Measurements from ENCODE around the gene MYLK. TPM values are rescaled to one million over a fixed set of nuclear protein-coding genes. Genes with fewer than 3 reads are reported as not detected.

The MYLK gene
- total and polyA plus RNA-seq, 9 donors = 50.2 to 645 (median 205) TPM

- no peak for DNase-seq
- Histone ChIP-seq H3K27ac (no peak overlapping the region), H3K36me3 (no peaks in the 10 kb centered on the region), H3K4me1 (ENCODE audit: insufficient read depth) (no peaks in the 10 kb centered on the region), H3K4me3 (no peak overlapping the region), H3K27me3 (no peaks in the 10 kb centered on the region), H3K9me3 (no peaks in the 10 kb centered on the region)
- TF ChIP-seq EP300 (IDR thresholded peaks at IDR 0.05) (no peak), POLR2A (IDR thresholded peaks at IDR 0.05) (no peak)
- TF ChIP-seq, protein P1, sequence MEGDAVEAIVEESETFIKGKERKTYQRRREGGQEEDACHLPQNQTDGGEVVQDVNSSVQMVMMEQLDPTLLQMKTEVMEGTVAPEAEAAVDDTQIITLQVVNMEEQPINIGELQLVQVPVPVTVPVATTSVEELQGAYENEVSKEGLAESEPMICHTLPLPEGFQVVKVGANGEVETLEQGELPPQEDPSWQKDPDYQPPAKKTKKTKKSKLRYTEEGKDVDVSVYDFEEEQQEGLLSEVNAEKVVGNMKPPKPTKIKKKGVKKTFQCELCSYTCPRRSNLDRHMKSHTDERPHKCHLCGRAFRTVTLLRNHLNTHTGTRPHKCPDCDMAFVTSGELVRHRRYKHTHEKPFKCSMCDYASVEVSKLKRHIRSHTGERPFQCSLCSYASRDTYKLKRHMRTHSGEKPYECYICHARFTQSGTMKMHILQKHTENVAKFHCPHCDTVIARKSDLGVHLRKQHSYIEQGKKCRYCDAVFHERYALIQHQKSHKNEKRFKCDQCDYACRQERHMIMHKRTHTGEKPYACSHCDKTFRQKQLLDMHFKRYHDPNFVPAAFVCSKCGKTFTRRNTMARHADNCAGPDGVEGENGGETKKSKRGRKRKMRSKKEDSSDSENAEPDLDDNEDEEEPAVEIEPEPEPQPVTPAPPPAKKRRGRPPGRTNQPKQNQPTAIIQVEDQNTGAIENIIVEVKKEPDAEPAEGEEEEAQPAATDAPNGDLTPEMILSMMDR (IDR thresholded peaks at IDR 0.05) = no peak
- intact Hi-C loops (cut with DNase I) = no loop called here
Measured at GRCh38 chr3:123876858-123877257, 7.3 kb downstream of the MYLK start.

DNA sequence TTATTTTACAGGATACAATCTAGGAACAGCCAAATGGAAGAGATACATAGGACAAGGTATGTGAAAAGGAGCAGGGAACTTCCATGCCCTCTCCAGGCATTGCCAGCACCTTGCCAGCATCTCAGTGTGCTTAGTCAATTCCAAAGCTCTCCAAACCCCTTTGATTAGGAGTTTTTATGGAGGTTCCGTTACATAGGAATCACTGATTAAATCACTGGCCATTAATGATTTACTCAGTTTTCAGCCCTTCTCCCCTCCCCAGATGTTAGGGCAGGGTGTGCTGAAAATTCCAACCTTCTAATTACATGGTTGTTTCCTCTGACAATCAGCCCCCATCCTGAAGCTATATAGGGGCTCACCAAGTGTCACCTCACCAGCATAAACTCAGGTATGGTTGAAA, 11.5 kb downstream of the MYLK start:
- TF ChIP-seq, protein P1 (IDR thresholded peaks at IDR 0.05) = no peak
- TF ChIP-seq POLR2A (IDR thresholded peaks at IDR 0.05) (no peak), EP300 (IDR thresholded peaks at IDR 0.05) (no peak)
- Histone ChIP-seq H3K9me3 (no peaks in the 10 kb centered on the region), H3K27ac (no peak overlapping the region), H3K4me1 (ENCODE audit: insufficient read depth) (no peaks in the 10 kb centered on the region), H3K36me3 (no peaks in the 10 kb centered on the region), H3K4me3 (no peak overlapping the region), H3K27me3 (no peaks in the 10 kb centered on the region)
- WGBS, 3 donors = 92 to 96% (median 96%) methylated on average over 1 of the region's 1 CpG
- DNase-seq = no peak
- intact Hi-C loops (cut with DNase I) = no loop called here

DNA sequence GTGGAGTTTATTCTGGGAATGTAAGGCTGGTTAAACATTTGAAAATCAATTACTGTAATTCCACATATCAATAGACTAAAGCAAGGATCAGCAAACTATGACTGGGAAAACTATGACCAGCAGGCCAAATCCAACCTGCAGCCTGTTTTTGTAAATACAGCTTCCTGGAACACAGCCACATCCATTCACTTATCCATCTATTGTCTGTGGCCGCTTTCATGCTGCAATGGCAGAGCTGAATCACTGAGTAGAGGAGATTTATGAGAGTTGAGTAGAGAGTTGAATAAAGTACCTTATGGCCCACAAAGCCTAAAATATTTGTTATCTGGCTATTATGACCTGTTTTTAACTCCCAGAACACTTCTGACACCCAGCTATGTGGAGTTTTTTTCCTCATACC, 12.2 kb downstream of the MYLK start:
- no peak for DNase-seq
- Histone ChIP-seq H3K27me3 (no peaks in the 10 kb centered on the region), H3K9me3 (no peaks in the 10 kb centered on the region), H3K27ac (no peak overlapping the region), H3K4me1 (ENCODE audit: insufficient read depth) (no peaks in the 10 kb centered on the region), H3K4me3 (no peak overlapping the region), H3K36me3 (no peaks in the 10 kb centered on the region)
- intact Hi-C loops (cut with DNase I) = no loop called here
- WGBS, 3 donors = 81 to 89% (median 89%) methylated on average over 1 of the region's 1 CpG
- TF ChIP-seq EP300 (IDR thresholded peaks at IDR 0.05) (no peak), POLR2A (IDR thresholded peaks at IDR 0.05) (no peak)
- TF ChIP-seq, protein P1 (IDR thresholded peaks at IDR 0.05) = no peak

DNA sequence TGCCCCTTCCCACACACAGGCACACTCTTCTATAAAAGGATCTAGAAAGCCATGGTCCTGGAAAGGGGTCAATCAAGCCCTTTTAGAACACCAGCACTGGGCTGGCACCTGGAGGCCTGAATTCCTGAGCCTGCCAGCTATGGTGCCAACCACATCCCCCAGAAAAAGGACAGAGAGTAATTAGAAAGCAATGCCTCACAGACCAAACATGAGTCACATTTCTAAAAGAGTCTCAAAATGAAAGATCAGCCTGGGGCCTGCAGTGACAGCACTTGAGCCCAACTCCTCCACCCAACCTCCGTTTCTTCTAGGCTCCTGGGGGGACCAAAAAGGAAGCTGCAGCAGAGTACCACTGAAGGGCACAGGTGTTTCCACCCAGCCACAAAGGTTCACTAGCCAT, 14.1 kb downstream of the MYLK start:
- TF ChIP-seq, protein P1 (IDR thresholded peaks at IDR 0.05) = no peak
- TF ChIP-seq EP300 (IDR thresholded peaks at IDR 0.05) (no peak), POLR2A (IDR thresholded peaks at IDR 0.05) (no peak)
- Histone ChIP-seq H3K9me3 (no peaks in the 10 kb centered on the region), H3K27ac (no peak overlapping the region), H3K27me3 (no peaks in the 10 kb centered on the region), H3K4me3 (no peak overlapping the region), H3K4me1 (ENCODE audit: insufficient read depth) (no peaks in the 10 kb centered on the region), H3K36me3 (no peaks in the 10 kb centered on the region)
- WGBS, 3 donors = 89 to 93% (median 90%) methylated on average over 1 of the region's 1 CpG
- no peak for DNase-seq
- intact Hi-C loops (cut with DNase I) = no loop called here

DNA sequence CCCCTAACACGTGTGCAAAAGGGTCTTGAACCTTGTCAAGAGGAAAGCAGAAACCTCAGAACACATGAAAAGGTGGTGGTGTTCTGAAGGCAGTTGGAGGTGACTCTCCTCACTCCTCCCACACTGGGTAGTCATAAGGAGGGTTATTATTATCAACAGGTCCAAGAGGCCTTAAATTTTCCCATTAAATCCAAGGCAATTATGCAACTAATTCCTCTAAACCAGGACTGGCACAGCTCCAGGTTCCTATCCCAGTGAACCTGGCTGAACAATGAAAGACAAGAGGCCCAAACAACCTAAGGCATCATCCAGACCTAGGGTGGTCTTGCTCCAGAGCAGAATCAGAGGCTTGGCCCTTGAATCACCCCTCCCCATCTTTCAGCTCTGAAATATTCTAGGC, 15.0 kb downstream of the MYLK start:
- 68 to 79% (median 69%) methylated on average over 1 of the region's 1 CpG for WGBS, 3 donors
- TF ChIP-seq POLR2A (IDR thresholded peaks at IDR 0.05) (no peak), EP300 (IDR thresholded peaks at IDR 0.05) (no peak)
- TF ChIP-seq, protein P1 (IDR thresholded peaks at IDR 0.05) = no peak
- Histone ChIP-seq H3K9me3 (no peaks in the 10 kb centered on the region), H3K36me3 (no peaks in the 10 kb centered on the region), H3K4me3 (no peak overlapping the region), H3K27me3 (no peaks in the 10 kb centered on the region), H3K27ac (no peak overlapping the region), H3K4me1 (ENCODE audit: insufficient read depth) (no peaks in the 10 kb centered on the region)
- DNase-seq = no peak
- intact Hi-C loops (cut with DNase I) = no loop called here
